Loucy (cell line): Measurements from ENCODE around the gene RNF13.
"Not testable (repeated sequence)": the region's sequence is repeated elsewhere in the genome, so short reads cannot be mapped to it uniquely, and the experiment has no call there.

Experiments used
- CTCF ChIP-seq: fragments of 200-600 bp; sonication (generic); conservative IDR thresholded peaks from 2 replicates; pipeline ENCODE4 v1.5.1; 2014; ENCODE audit warnings: mild to moderate bottlenecking, antibody characterized with exemption, low read length
- EZH2phosphoT487 ChIP-seq: fragments of 200-600 bp; IDR thresholded peaks from 2 replicates; pipeline ENCODE4 v1.6.1; 2018; ENCODE audit warnings: antibody characterized with exemption, mild to moderate bottlenecking, moderate library complexity, borderline replicate concordance

- not testable (repeated sequence) for TF ChIP-seq CTCF, EZH2phosphoT487
Measured at GRCh38 chr3:149829631-149830030, 16.6 kb downstream of the RNF13 start.
